ENCODE measurements around the gene TP53AIP1.
A peak's percentile ranks its signal among the peaks of the same experiment; 100 is the strongest.

The TP53AIP1 gene

DNA sequence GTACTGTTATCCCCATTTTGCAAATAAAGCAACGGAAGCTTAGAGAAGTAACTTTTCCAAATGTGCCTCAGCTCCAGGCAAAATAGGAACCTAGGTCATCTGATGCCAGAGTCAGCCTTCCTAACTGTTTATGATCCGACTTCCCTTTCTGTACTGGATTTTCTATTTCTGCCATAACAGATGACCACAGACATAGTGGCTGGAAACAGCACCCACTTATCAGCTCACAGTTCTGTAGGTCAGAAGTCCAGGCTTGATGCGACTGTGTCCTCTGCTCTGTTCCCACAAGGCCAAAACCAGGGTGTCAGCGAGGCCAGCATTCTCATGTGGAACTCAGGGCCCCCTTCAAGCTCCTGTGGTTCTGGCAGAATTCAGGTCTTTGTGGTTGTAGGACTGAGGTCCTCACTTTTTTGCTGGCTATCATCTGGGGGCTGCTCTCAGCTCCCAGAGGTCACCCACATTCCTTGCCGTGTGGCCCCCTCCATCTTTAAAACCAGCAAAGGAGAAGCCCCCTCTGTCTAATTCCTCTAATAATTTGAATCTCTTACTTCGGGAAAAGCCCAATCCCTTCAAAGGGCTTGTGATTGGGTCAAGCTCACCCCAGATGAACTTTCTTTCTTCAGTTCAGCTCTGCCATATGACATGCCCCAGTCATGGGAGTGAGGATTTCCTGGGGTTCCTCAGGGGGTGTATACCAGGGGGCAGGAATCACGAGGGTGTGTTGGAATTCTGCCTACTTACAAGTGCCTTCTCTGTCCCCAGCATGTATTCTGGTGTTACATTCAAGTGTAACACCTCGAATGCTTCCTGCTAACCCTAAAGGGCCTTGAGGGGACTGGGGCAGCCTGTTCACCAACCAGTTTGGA, 36.3 kb downstream of the TP53AIP1 start:
- no peak for TF ChIP-seq SUZ12 (IDR thresholded peaks at IDR 0.05; ENCODE audit: extremely low read depth, insufficient read depth, insufficient read length)
- TF ChIP-seq ZNF274 (IDR thresholded peaks at IDR 0.05; ENCODE audit: low read depth, low read length): no peak
- TF ChIP-seq YY1 (IDR thresholded peaks at IDR 0.05; ENCODE audit: insufficient read depth, insufficient read length): no peak
- Histone ChIP-seq H3K36me3 (ENCODE audit: insufficient read depth, insufficient read length, low read length) (peaks cover 4% of the 10 kb centered on the region), H3K9me3 (ENCODE audit: insufficient read depth, low read length) (no peaks in the 10 kb centered on the region), H3K9ac (ENCODE audit: insufficient read length, low read depth) (peak overlapping the region; percentile 38), H3K4me1 (ENCODE audit: insufficient read depth, insufficient read length) (peaks cover 9% of the 10 kb centered on the region), H3K4me3 (ENCODE audit: insufficient read length, low read depth) (peak overlapping the region; percentile 41), H3K27me3 (ENCODE audit: insufficient read depth, insufficient read length) (no peaks in the 10 kb centered on the region)
- no peak for DNase-seq (ENCODE audit: low read depth, low spot score)

- DNase-seq (ENCODE audit: low read depth, low spot score): peak; percentile 40
- TF ChIP-seq YY1 (IDR thresholded peaks at IDR 0.05; ENCODE audit: insufficient read depth, insufficient read length) (no peak), ZNF274 (IDR thresholded peaks at IDR 0.05; ENCODE audit: low read depth, low read length) (no peak), SUZ12 (IDR thresholded peaks at IDR 0.05; ENCODE audit: extremely low read depth, insufficient read depth, insufficient read length) (no peak)
- Histone ChIP-seq H3K4me3 (ENCODE audit: insufficient read length, low read depth) (peak overlapping the region; percentile 41), H3K36me3 (ENCODE audit: insufficient read depth, insufficient read length, low read length) (peaks cover 10% of the 10 kb centered on the region), H3K4me1 (ENCODE audit: insufficient read depth, insufficient read length) (peaks cover 9% of the 10 kb centered on the region), H3K27me3 (ENCODE audit: insufficient read depth, insufficient read length) (no peaks in the 10 kb centered on the region), H3K9ac (ENCODE audit: insufficient read length, low read depth) (peak overlapping the region; percentile 75), H3K9me3 (ENCODE audit: insufficient read depth, low read length) (no peaks in the 10 kb centered on the region)
Measured at GRCh38 chr11:128905345-128906184, 37.1 kb downstream of the TP53AIP1 start.

DNA sequence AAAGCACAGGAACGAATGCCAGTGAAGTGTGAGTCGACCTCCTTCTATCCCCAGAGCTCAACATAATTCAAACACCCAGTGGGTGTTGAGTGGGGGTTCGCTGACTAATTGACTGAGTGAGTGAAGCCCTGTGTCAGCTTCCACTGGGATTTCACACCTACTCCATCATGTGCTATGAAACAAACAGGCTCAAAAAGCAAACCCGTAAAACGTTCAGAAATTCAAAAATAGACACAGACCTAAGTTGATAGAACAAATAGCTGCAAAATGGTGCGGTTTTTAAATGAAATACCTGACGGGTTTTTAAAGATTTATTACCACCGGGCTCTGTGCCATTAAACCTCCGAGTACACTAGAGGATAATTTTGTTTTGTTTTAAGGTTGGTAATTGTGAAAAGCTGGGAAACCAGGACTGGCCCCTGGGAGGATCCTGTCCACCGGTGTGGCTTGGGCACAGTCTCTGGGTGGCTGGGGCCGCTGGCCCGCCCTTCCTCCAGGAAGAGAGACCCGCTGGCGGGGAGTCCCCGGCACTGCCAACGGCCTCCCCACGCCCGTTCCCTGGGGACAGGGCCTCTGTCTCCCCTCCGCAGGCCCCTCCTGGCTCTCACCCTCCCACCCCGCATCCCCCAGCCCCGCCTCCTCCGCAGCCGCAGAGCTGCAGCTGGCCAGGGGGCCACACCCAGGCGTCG, 37.9 kb downstream of the TP53AIP1 start:
- H3K9me3 ChIP-seq (ENCODE audit: insufficient read depth, low read length): no peaks in the 10 kb centered on the region
- DNase-seq (ENCODE audit: low read depth, low spot score): no peak
- H3K27me3 ChIP-seq (ENCODE audit: insufficient read depth, insufficient read length): no peaks in the 10 kb centered on the region
- peaks cover 10% of the 10 kb centered on the region for H3K36me3 ChIP-seq (ENCODE audit: insufficient read depth, insufficient read length, low read length)
- H3K4me1 ChIP-seq (ENCODE audit: insufficient read depth, insufficient read length): peaks cover 9% of the 10 kb centered on the region
- H3K4me3 ChIP-seq (ENCODE audit: insufficient read length, low read depth): peak overlapping the region; percentile 41
- TF ChIP-seq SUZ12 (IDR thresholded peaks at IDR 0.05; ENCODE audit: extremely low read depth, insufficient read depth, insufficient read length) (no peak), YY1 (IDR thresholded peaks at IDR 0.05; ENCODE audit: insufficient read depth, insufficient read length) (no peak), ZNF274 (IDR thresholded peaks at IDR 0.05; ENCODE audit: low read depth, low read length) (no peak)
- H3K9ac ChIP-seq (ENCODE audit: insufficient read length, low read depth): peak overlapping the region; percentile 75

- Histone ChIP-seq H3K27me3 (ENCODE audit: insufficient read depth, insufficient read length) (no peaks in the 10 kb centered on the region), H3K9ac (ENCODE audit: insufficient read length, low read depth) (no peak overlapping the region), H3K4me3 (ENCODE audit: insufficient read length, low read depth) (no peak overlapping the region), H3K9me3 (ENCODE audit: insufficient read depth, low read length) (no peaks in the 10 kb centered on the region), H3K4me1 (ENCODE audit: insufficient read depth, insufficient read length) (peaks cover 9% of the 10 kb centered on the region), H3K36me3 (ENCODE audit: insufficient read depth, insufficient read length, low read length) (peaks cover 10% of the 10 kb centered on the region)
- TF ChIP-seq YY1 (IDR thresholded peaks at IDR 0.05; ENCODE audit: insufficient read depth, insufficient read length): no peak
- no peak for TF ChIP-seq SUZ12 (IDR thresholded peaks at IDR 0.05; ENCODE audit: extremely low read depth, insufficient read depth, insufficient read length)
- no peak for TF ChIP-seq ZNF274 (IDR thresholded peaks at IDR 0.05; ENCODE audit: low read depth, low read length)
- DNase-seq (ENCODE audit: low read depth, low spot score): no peak
Measured at GRCh38 chr11:128904303-128904655, 38.4 kb downstream of the TP53AIP1 start.

DNA sequence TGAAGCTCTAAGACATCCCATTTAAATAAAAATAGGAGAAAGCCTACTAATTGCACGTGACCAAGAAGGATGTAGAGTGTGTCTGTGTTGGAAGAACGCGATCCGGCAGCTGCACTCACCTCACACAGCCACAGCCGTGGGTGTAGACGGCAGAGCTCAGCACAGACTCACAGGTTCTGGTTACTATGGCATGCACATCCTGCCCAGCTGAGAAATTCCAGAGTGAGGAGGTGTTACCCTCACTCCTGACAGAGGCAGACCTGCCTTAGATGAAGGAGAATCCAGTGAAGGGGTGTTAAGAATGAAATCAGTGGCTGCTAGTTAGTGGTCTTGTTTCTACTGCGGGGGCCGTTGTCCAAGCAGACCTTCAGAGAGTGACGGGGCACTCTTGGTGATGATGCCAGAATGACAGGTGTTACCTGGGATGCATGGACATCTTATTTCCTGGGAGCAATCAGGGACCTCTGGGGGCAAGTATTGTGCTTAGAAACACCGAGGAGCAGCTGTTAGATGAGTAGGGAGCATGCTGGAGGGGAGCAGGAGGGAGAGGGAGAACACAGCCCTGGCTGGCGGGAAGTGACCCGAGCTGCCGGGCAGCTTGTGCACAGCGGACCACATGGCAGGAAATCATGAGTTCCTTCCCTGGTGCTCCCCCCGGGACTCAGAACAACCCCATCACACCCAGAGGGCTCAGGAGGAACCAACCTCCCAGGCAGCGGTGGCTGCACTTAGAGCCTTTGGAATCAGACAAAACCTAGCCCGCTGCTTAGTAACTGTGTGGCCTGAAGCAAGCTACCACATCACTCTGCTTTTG, 39.2 kb downstream of the TP53AIP1 start:
- Histone ChIP-seq H3K4me3 (ENCODE audit: insufficient read length, low read depth) (no peak overlapping the region), H3K27me3 (ENCODE audit: insufficient read depth, insufficient read length) (no peaks in the 10 kb centered on the region), H3K4me1 (ENCODE audit: insufficient read depth, insufficient read length) (peaks cover 9% of the 10 kb centered on the region), H3K36me3 (ENCODE audit: insufficient read depth, insufficient read length, low read length) (peaks cover 10% of the 10 kb centered on the region), H3K9ac (ENCODE audit: insufficient read length, low read depth) (no peak overlapping the region), H3K9me3 (ENCODE audit: insufficient read depth, low read length) (no peaks in the 10 kb centered on the region)
- TF ChIP-seq SUZ12 (IDR thresholded peaks at IDR 0.05; ENCODE audit: extremely low read depth, insufficient read depth, insufficient read length): no peak
- DNase-seq (ENCODE audit: low read depth, low spot score): no peak

DNA sequence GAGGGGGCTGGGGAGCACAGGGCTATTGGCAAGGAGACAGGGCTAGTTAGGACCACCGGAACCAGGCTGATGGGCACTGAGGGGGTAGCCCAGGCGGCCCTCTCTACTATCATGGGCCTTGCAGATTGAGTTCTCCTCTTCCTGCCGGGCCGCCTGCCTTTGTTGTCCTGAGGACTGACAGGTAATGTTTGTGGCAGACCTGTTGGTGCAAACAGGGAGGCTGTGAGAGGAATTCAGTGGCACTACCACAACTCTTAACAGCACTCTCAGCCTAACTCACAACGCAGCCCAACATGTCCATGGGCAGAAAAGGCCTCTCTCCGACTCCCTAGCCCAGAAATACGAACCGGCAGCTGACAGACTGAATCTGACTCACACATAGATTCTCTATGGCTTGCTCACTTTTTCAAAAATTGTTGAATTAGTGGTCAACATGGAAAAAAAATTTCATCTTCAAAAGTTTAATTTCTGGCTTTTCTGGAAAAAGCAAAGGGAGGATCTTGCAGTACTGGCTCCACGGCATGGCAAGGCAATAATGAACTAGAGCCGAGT, 40.1 kb downstream of the TP53AIP1 start:
- H3K4me1 ChIP-seq (ENCODE audit: insufficient read depth, insufficient read length): peaks cover 9% of the 10 kb centered on the region
- no peaks in the 10 kb centered on the region for H3K9me3 ChIP-seq (ENCODE audit: insufficient read depth, low read length)
- DNase-seq (ENCODE audit: low read depth, low spot score): no peak
- TF ChIP-seq SUZ12 (IDR thresholded peaks at IDR 0.05; ENCODE audit: extremely low read depth, insufficient read depth, insufficient read length) (no peak), YY1 (IDR thresholded peaks at IDR 0.05; ENCODE audit: insufficient read depth, insufficient read length) (no peak), ZNF274 (IDR thresholded peaks at IDR 0.05; ENCODE audit: low read depth, low read length) (no peak)
- H3K36me3 ChIP-seq (ENCODE audit: insufficient read depth, insufficient read length, low read length): peaks cover 10% of the 10 kb centered on the region
- no peak overlapping the region for H3K9ac ChIP-seq (ENCODE audit: insufficient read length, low read depth)
- no peaks in the 10 kb centered on the region for H3K27me3 ChIP-seq (ENCODE audit: insufficient read depth, insufficient read length)
- no peak overlapping the region for H3K4me3 ChIP-seq (ENCODE audit: insufficient read length, low read depth)

Measured in NT2/D1 (cell line).